HEK293 (cell line): Measurements from ENCODE around the gene SPATA21.

Source experiments
- CTCF ChIA-PET: fragments of 350-600 bp; formaldehyde crosslinking; extraction: SDS; loops from one replicate; lab custom pipeline; 2021; ENCODE audit warnings: antibody characterized with exemption; lab: Yijun Ruan, JAX
- POLR2A ChIA-PET: fragments of 300-600 bp; formaldehyde crosslinking; extraction: SDS; loops from one replicate; lab custom pipeline; 2020; ENCODE audit warnings: antibody characterized with exemption, inconsistent platforms; lab: Yijun Ruan, JAX
- H3K27ac ChIP-seq: fragments of 200-500 bp; sonication (Bioruptor generic); 2 replicates; pipeline ENCODE4 v1.5.1; 2014; ENCODE audit warnings: low read depth, low read length, control low read depth, inconsistent platforms; ENCODE audit errors: extremely low read depth
- H3K36me3 ChIP-seq, 2 experiments: fragments of 200-500 bp in 1 of 2; sonication (Bioruptor generic) in 1 of 2; 1 replicate in 1 of 2; 2 replicates in 1 of 2; pipeline ENCODE4 v1.5.1; 2014 to 2017; ENCODE audit warnings: inconsistent platforms in 2 of 2, low read length in 2 of 2; ENCODE audit not compliant: control insufficient read depth in 2 of 2, insufficient read depth in 1 of 2
- H3K4me1 ChIP-seq: fragments of 200-500 bp; sonication (Bioruptor generic); 2 replicates; pipeline ENCODE4 v1.5.1; 2014; ENCODE audit warnings: mild to moderate bottlenecking, low read length, inconsistent platforms; ENCODE audit not compliant: control insufficient read depth, insufficient read depth
- H3K4me3 ChIP-seq: 2 replicates; pipeline ENCODE4 v1.5.1; 2011; ENCODE audit warnings: low read depth, mild to moderate bottlenecking, control low read depth, low read length, moderate library complexity
- H3K9me3 ChIP-seq: fragments of 200-500 bp; sonication (Bioruptor generic); 2 replicates; pipeline ENCODE4 v1.5.1; 2014; ENCODE audit warnings: low read depth, low read length, inconsistent platforms; ENCODE audit not compliant: control insufficient read depth, insufficient read depth
- MEIS1 ChIP-seq: sonication (generic); formaldehyde crosslinking; IDR thresholded peaks from 2 replicates; pipeline ENCODE4 v1.8.1; 2022; ENCODE audit warnings: missing genetic modification reagents, mild to moderate bottlenecking, borderline replicate concordance
- SALL2 ChIP-seq: fragments of 450-650 bp; formaldehyde crosslinking; IDR thresholded peaks from 2 replicates; pipeline ENCODE4 v1.5.0; 2017; ENCODE audit warnings: missing biosample characterization, mild to moderate bottlenecking, missing genetic modification characterization, borderline replicate concordance
- SCRT2 ChIP-seq: fragments of 450-650 bp; formaldehyde crosslinking; IDR thresholded peaks from 2 replicates; pipeline ENCODE4 v1.5.1; 2016; ENCODE audit warnings: missing biosample characterization, missing genetic modification characterization
- SP7 ChIP-seq: fragments of 450-650 bp; formaldehyde crosslinking; IDR thresholded peaks from 2 replicates; pipeline ENCODE4 v1.5.1; 2016; ENCODE audit warnings: missing biosample characterization, missing genetic modification characterization
- ZEB2 ChIP-seq: fragments of 450-650 bp; formaldehyde crosslinking; IDR thresholded peaks from 2 replicates; pipeline ENCODE4 v1.5.1; 2016; ENCODE audit warnings: missing biosample characterization, missing genetic modification characterization
- ZFP3 ChIP-seq: fragments of 450-650 bp; formaldehyde crosslinking; IDR thresholded peaks from 2 replicates; pipeline ENCODE4 v1.5.1; 2016; ENCODE audit warnings: low read depth, missing biosample characterization, missing genetic modification characterization
- ZFP37 ChIP-seq: fragments of 450-650 bp; formaldehyde crosslinking; IDR thresholded peaks from 2 replicates; pipeline ENCODE4 v1.5.1; 2016; ENCODE audit warnings: missing biosample characterization, missing genetic modification characterization
- ZNF112 ChIP-seq: fragments of 450-650 bp; formaldehyde crosslinking; IDR thresholded peaks from 2 replicates; pipeline ENCODE4 v1.5.0; 2017; ENCODE audit warnings: missing biosample characterization, missing genetic modification characterization
- ZNF121 ChIP-seq: fragments of 450-650 bp; formaldehyde crosslinking; IDR thresholded peaks from 2 replicates; pipeline ENCODE4 v1.5.1; 2016; ENCODE audit warnings: missing biosample characterization, missing genetic modification characterization
- ZNF157 ChIP-seq: fragments of 450-650 bp; formaldehyde crosslinking; IDR thresholded peaks from 2 replicates; pipeline ENCODE4 v1.5.1; 2016; ENCODE audit warnings: missing biosample characterization, missing genetic modification characterization
- ZNF175 ChIP-seq: fragments of 450-650 bp; formaldehyde crosslinking; IDR thresholded peaks from 2 replicates; pipeline ENCODE4 v1.5.1; 2016; ENCODE audit warnings: missing biosample characterization, missing genetic modification characterization
- ZNF202 ChIP-seq: fragments of 450-650 bp; formaldehyde crosslinking; IDR thresholded peaks from 2 replicates; pipeline ENCODE4 v1.5.1; 2016; ENCODE audit warnings: missing biosample characterization, missing genetic modification characterization, borderline replicate concordance
- ZNF221 ChIP-seq: fragments of 450-650 bp; formaldehyde crosslinking; IDR thresholded peaks from 2 replicates; pipeline ENCODE4 v1.5.1; 2017; ENCODE audit warnings: missing biosample characterization, missing genetic modification characterization, borderline replicate concordance
- ZNF350 ChIP-seq: fragments of 450-650 bp; formaldehyde crosslinking; IDR thresholded peaks from 2 replicates; pipeline ENCODE4 v1.5.0; 2017; ENCODE audit warnings: missing biosample characterization, mild to moderate bottlenecking, missing genetic modification characterization
- ZNF37A ChIP-seq: fragments of 450-650 bp; IDR thresholded peaks from 2 replicates; pipeline ENCODE4 v1.5.1; 2018; ENCODE audit warnings: missing biosample characterization, missing genetic modification characterization
- ZNF394 ChIP-seq: fragments of 450-650 bp; formaldehyde crosslinking; IDR thresholded peaks from 2 replicates; pipeline ENCODE4 v1.5.1; 2016; ENCODE audit warnings: missing biosample characterization, missing genetic modification characterization, mild to moderate bottlenecking, moderate library complexity, borderline replicate concordance
- ZNF404 ChIP-seq: fragments of 450-650 bp; formaldehyde crosslinking; IDR thresholded peaks from 2 replicates; pipeline ENCODE4 v1.5.1; 2017; ENCODE audit warnings: missing biosample characterization, missing genetic modification characterization
- ZNF433 ChIP-seq: fragments of 450-650 bp; formaldehyde crosslinking; IDR thresholded peaks from 2 replicates; pipeline ENCODE4 v1.5.1; 2016; ENCODE audit warnings: missing biosample characterization, missing genetic modification characterization, low read depth
- ZNF549 ChIP-seq: fragments of 450-650 bp; IDR thresholded peaks from 2 replicates; pipeline ENCODE4 v1.5.1; 2018; ENCODE audit warnings: missing biosample characterization, missing genetic modification characterization, mild to moderate bottlenecking, inconsistent platforms, moderate library complexity
- ZNF561 ChIP-seq: fragments of 450-650 bp; IDR thresholded peaks from 2 replicates; pipeline ENCODE4 v1.5.1; 2018; ENCODE audit warnings: missing biosample characterization, missing genetic modification characterization, borderline replicate concordance
- ZNF571 ChIP-seq: fragments of 450-650 bp; formaldehyde crosslinking; IDR thresholded peaks from 2 replicates; pipeline ENCODE4 v1.5.0; 2017; ENCODE audit warnings: missing biosample characterization, missing genetic modification characterization
- ZNF624 ChIP-seq: fragments of 450-650 bp; formaldehyde crosslinking; IDR thresholded peaks from 2 replicates; pipeline ENCODE4 v1.5.1; 2017; ENCODE audit warnings: missing biosample characterization, missing genetic modification characterization
- ZNF654 ChIP-seq: fragments of 450-650 bp; formaldehyde crosslinking; IDR thresholded peaks from 2 replicates; pipeline ENCODE4 v1.5.1; 2016; ENCODE audit warnings: low read depth, missing biosample characterization, missing genetic modification characterization
- ZNF660 ChIP-seq: fragments of 450-650 bp; IDR thresholded peaks from 2 replicates; pipeline ENCODE4 v1.5.1; 2018; ENCODE audit warnings: missing biosample characterization, mild to moderate bottlenecking, missing genetic modification characterization
- ZNF704 ChIP-seq: fragments of 450-650 bp; formaldehyde crosslinking; IDR thresholded peaks from 2 replicates; pipeline ENCODE4 v1.5.1; 2016; ENCODE audit warnings: missing biosample characterization, missing genetic modification characterization
- ZNF776 ChIP-seq: fragments of 450-650 bp; formaldehyde crosslinking; IDR thresholded peaks from 2 replicates; pipeline ENCODE4 v1.5.0; 2017; ENCODE audit warnings: missing biosample characterization, missing genetic modification characterization, borderline replicate concordance
- ZNF837 ChIP-seq: fragments of 450-650 bp; formaldehyde crosslinking; IDR thresholded peaks from 2 replicates; pipeline ENCODE4 v1.5.1; 2016; ENCODE audit warnings: missing biosample characterization, missing genetic modification characterization
- TF ChIP-seq, protein P1 (sequence below): fragments of 450-650 bp; formaldehyde crosslinking; conservative IDR thresholded peaks from 2 replicates; pipeline ENCODE4 v1.5.1; 2016; ENCODE audit warnings: low read depth, missing biosample characterization, missing genetic modification characterization
- TF ChIP-seq, protein P2 (sequence below): fragments of 450-650 bp; formaldehyde crosslinking; IDR thresholded peaks from 2 replicates; pipeline ENCODE4 v1.5.1; 2016; ENCODE audit warnings: missing biosample characterization, missing genetic modification characterization

The SPATA21 gene

DNA sequence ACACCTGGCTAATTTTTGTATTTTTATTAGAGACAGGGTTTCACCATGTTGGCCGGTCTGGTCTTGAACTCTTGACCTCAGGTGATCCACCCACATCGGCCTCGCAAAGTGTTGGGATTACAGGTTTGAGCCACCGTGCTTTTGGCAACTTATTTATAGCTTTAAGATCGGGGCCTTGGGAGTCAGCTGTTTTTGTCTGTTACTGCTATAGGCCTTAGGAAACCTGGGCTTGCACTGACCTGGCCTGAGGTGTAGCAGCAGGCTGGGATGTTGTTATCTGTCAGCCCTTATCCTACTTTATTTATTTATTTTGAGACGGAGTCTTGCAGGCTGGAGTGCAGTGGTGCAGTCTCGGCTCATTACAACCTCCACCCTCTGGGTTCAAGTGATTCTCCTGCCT lies 58.8 kb downstream of the SPATA21 start (continued):
- TF ChIP-seq, protein P1, sequence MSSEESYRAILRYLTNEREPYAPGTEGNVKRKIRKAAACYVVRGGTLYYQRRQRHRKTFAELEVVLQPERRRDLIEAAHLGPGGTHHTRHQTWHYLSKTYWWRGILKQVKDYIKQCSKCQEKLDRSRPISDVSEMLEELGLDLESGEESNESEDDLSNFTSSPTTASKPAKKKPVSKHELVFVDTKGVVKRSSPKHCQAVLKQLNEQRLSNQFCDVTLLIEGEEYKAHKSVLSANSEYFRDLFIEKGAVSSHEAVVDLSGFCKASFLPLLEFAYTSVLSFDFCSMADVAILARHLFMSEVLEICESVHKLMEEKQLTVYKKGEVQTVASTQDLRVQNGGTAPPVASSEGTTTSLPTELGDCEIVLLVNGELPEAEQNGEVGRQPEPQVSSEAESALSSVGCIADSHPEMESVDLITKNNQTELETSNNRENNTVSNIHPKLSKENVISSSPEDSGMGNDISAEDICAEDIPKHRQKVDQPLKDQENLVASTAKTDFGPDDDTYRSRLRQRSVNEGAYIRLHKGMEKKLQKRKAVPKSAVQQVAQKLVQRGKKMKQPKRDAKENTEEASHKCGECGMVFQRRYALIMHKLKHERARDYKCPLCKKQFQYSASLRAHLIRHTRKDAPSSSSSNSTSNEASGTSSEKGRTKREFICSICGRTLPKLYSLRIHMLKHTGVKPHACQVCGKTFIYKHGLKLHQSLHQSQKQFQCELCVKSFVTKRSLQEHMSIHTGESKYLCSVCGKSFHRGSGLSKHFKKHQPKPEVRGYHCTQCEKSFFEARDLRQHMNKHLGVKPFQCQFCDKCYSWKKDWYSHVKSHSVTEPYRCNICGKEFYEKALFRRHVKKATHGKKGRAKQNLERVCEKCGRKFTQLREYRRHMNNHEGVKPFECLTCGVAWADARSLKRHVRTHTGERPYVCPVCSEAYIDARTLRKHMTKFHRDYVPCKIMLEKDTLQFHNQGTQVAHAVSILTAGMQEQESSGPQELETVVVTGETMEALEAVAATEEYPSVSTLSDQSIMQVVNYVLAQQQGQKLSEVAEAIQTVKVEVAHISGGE, result no peak
- TF ChIP-seq ZEB2 (tag by site-specific recombination), result no peak
- no peak for TF ChIP-seq ZFP3
- no peak for TF ChIP-seq MEIS1
- no peak for TF ChIP-seq ZNF433
- no peak for TF ChIP-seq ZNF37A
- no peak for TF ChIP-seq SCRT2
- no peak for TF ChIP-seq ZNF561 (tag by site-specific recombination)

DNA sequence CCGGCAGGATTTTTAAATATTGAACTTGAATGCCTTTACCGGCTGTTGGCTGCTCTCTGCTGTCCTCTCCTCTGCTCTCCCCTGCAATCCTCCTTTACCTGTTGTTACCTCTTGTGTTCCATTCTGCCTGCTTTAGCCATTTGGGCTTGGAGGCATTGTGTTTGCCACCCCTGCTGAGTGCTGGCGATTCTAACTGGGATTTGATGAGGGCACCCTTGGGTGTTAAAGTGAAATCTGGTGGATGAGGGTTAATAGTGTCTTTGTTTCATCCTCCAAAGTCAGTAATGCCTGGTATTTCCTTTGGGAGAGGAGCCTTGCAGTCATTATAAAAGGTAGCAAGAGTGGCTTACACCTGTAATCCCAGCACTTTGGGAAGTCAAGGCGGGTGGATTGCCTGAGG lies 60.3 kb downstream of the SPATA21 start:
- Histone ChIP-seq H3K4me1 (peaks cover 11% of the 10 kb centered on the region), H3K27ac (no peak overlapping the region)
- CTCF ChIA-PET, result no interaction called here

DNA sequence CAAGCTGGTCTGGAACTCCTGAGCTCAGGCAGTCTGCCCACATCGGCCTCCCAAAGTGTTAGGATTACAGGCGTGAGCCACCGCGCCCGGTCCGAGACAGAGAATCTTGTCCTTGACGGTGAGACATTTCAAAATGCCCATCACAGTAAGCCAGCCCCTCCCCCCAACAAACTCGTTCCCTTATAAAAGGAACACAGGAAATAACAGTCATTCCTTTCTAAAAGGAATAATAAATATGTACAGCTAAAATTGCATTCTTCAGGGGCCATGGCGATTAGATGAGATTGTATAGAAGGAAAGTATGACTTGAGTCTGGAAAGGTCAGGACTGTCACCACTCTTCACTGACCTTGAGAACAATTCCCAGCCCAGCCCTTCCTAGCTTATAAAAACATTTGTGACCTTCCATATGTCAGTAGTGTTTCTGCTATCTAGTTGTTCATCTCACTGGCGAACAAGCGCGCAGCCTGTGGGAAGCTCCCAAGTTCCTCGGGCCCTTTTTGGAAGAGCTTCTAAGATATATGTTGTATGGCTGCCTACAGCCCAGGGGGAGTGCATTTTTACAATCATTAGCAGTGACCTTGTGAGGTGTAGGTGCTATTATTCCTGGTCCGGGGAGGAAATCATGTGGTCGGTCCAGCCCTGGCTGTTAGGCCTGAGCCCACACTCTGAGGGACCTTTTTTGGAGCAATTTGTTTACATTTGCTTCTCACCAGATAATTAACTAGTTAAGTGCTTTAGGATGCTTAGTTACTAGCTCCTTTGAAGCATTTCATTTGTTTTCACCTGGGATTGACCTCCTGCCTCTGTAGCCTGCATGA lies 61.5 kb downstream of the SPATA21 start:
- CTCF ChIA-PET, result interaction anchor here (1.0 kb wide), 1 partner anchor 10 kb away, joined by 3 read pairs; no protein-coding TSS in a partner anchor
- TF ChIP-seq ZNF660 (tag by site-specific recombination) (no peak), ZNF202 (no peak), ZNF221 (tag by site-specific recombination) (no peak), SALL2 (no peak), ZFP3 (no peak), ZNF561 (tag by site-specific recombination) (no peak), SP7 (tag by site-specific recombination) (peak; percentile 78), ZNF549 (tag by site-specific recombination) (no peak), ZNF157 (tag by site-specific recombination) (no peak), ZNF654 (tag by site-specific recombination) (no peak), ZNF776 (tag by site-specific recombination) (no peak), ZFP37 (tag by site-specific recombination) (no peak), ZNF175 (tag by site-specific recombination) (no peak), ZNF704 (tag by site-specific recombination) (no peak), ZNF112 (tag by site-specific recombination) (no peak), ZNF571 (tag by site-specific recombination) (no peak), ZNF404 (tag by site-specific recombination) (no peak), ZNF121 (tag by site-specific recombination) (no peak), ZNF837 (tag by site-specific recombination) (no peak), ZNF394 (tag by site-specific recombination) (no peak), ZNF350 (tag by site-specific recombination) (no peak)
- TF ChIP-seq, protein P2, sequence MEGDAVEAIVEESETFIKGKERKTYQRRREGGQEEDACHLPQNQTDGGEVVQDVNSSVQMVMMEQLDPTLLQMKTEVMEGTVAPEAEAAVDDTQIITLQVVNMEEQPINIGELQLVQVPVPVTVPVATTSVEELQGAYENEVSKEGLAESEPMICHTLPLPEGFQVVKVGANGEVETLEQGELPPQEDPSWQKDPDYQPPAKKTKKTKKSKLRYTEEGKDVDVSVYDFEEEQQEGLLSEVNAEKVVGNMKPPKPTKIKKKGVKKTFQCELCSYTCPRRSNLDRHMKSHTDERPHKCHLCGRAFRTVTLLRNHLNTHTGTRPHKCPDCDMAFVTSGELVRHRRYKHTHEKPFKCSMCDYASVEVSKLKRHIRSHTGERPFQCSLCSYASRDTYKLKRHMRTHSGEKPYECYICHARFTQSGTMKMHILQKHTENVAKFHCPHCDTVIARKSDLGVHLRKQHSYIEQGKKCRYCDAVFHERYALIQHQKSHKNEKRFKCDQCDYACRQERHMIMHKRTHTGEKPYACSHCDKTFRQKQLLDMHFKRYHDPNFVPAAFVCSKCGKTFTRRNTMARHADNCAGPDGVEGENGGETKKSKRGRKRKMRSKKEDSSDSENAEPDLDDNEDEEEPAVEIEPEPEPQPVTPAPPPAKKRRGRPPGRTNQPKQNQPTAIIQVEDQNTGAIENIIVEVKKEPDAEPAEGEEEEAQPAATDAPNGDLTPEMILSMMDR (tag by site-specific recombination), result no peak

More for the DNA sequence above, 60.3 kb downstream of the SPATA21 start:
- TF ChIP-seq SCRT2 (0 out of 2 replicates have a peak, but pooled peaks have one; percentile 44), ZNF654 (tag by site-specific recombination) (no peak), ZNF624 (no peak)
- Histone ChIP-seq H3K4me3 (no peak overlapping the region), H3K36me3 (peaks cover 0 to 6% of the 10 kb centered on the region in 2 experiments; a peak in 2 of 3 replicates), H3K9me3 (no peaks in the 10 kb centered on the region)
- POLR2A ChIA-PET, result no interaction called here

More for the DNA sequence above, 61.5 kb downstream of the SPATA21 start:
- no peak overlapping the region for H3K4me3 ChIP-seq
- POLR2A ChIA-PET, result interaction anchor here (1.0 to 1.4 kb wide), 3 partner anchors 11 to 169 kb away, joined by 3 read pairs; partner anchors contain the start of gene NECAP2
- H3K36me3 ChIP-seq, result peaks cover 0 to 6% of the 10 kb centered on the region in 2 experiments; a peak in 2 of 3 replicates
- no peaks in the 10 kb centered on the region for H3K9me3 ChIP-seq
- peaks cover 11% of the 10 kb centered on the region for H3K4me1 ChIP-seq
- H3K27ac ChIP-seq, result no peak overlapping the region
